Breast epithelium (tissue), 3 donors: ENCODE measurements around the gene P2RX6.

ENCODE experiments used
- POLR2A ChIP-seq: fragments of 450-650 bp; IDR thresholded peaks from one replicate; pipeline ENCODE4 v1.6.1; 2016; ENCODE audit warnings: antibody characterized with exemption, mild to moderate bottlenecking, moderate library complexity
- TF ChIP-seq, protein P1 (sequence below), 3 donors: fragments of 450-650 bp; IDR thresholded peaks; one replicate each; pipeline ENCODE4 v1.5.1; 2016 to 2017; ENCODE audit warnings: antibody characterized with exemption in 3 of 3, mild to moderate bottlenecking in 3 of 3, moderate library complexity in 3 of 3

DNA sequence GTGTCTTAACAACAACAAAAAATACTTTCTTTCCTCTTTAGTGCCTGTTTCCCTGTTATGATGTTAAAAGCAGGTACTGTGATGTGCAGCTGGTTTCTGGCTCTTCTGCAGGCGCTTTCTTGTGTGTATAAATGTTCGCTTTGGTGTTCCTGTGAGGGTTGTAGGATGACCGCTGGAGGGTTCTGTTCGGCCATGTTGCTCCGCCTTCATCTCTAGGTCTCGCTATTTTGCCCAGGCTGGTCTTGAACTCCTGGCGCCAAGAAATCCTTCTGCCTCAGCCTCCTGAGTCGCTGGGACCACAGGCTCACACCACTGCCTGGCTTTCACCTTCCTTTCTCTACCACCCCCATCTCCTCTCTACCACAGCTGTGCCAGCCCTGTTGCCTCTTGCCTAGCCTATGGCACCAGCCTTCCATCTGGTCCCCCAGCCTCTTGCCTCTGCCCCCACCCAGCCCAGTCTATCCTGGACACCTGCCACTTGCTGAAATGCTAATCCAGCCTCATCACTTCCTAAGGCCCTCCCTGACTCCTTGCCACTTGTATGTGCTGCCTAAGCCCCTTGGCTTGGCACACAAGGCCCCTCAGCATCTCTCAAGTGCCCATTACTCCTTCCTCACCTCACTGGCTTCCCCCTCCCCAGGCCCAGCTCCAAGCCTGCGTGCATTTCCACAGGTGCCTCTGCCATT lies 36.3 kb downstream of the P2RX6 start:
- TF ChIP-seq, protein P1, sequence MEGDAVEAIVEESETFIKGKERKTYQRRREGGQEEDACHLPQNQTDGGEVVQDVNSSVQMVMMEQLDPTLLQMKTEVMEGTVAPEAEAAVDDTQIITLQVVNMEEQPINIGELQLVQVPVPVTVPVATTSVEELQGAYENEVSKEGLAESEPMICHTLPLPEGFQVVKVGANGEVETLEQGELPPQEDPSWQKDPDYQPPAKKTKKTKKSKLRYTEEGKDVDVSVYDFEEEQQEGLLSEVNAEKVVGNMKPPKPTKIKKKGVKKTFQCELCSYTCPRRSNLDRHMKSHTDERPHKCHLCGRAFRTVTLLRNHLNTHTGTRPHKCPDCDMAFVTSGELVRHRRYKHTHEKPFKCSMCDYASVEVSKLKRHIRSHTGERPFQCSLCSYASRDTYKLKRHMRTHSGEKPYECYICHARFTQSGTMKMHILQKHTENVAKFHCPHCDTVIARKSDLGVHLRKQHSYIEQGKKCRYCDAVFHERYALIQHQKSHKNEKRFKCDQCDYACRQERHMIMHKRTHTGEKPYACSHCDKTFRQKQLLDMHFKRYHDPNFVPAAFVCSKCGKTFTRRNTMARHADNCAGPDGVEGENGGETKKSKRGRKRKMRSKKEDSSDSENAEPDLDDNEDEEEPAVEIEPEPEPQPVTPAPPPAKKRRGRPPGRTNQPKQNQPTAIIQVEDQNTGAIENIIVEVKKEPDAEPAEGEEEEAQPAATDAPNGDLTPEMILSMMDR (IDR thresholded peaks at IDR 0.05): no peak
- no peak for TF ChIP-seq POLR2A
